ENCODE data around the gene VSTM4. TPM values are rescaled to one million over a fixed set of nuclear protein-coding genes. Genes with fewer than 3 reads are reported as not detected.

Gene VSTM4
- total and polyA plus RNA-seq, 3 donors from 2014 or later = 25.6 to 35.8 (median 26.0) TPM

- Histone ChIP-seq H3K4me3 (no peak overlapping the region), H3K27ac (no peak overlapping the region), H3K9me3 (no peaks in the 10 kb centered on the region), H3K27me3 (no peaks in the 10 kb centered on the region), H3K36me3 (ENCODE audit: low read depth, missing control alignments) (no peaks in the 10 kb centered on the region), H3K4me1 (peaks cover 6% of the 10 kb centered on the region)
- intact Hi-C loops (cut with DNase I; ENCODE audit: low total_unique reads) = no loop called here
- TF ChIP-seq, protein P1, sequence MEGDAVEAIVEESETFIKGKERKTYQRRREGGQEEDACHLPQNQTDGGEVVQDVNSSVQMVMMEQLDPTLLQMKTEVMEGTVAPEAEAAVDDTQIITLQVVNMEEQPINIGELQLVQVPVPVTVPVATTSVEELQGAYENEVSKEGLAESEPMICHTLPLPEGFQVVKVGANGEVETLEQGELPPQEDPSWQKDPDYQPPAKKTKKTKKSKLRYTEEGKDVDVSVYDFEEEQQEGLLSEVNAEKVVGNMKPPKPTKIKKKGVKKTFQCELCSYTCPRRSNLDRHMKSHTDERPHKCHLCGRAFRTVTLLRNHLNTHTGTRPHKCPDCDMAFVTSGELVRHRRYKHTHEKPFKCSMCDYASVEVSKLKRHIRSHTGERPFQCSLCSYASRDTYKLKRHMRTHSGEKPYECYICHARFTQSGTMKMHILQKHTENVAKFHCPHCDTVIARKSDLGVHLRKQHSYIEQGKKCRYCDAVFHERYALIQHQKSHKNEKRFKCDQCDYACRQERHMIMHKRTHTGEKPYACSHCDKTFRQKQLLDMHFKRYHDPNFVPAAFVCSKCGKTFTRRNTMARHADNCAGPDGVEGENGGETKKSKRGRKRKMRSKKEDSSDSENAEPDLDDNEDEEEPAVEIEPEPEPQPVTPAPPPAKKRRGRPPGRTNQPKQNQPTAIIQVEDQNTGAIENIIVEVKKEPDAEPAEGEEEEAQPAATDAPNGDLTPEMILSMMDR (IDR thresholded peaks at IDR 0.05) = no peak
- no peak for TF ChIP-seq POLR2A (IDR thresholded peaks at IDR 0.05)
- WGBS, 2 donors = 48 to 52% methylated on average over 5 to 7 of the region's 7 CpGs
- DNase-seq = peak; percentile 85
These were observed 8.9 kb downstream of the VSTM4 start for GRCh38 chr10:49106451-49106850.

DNA sequence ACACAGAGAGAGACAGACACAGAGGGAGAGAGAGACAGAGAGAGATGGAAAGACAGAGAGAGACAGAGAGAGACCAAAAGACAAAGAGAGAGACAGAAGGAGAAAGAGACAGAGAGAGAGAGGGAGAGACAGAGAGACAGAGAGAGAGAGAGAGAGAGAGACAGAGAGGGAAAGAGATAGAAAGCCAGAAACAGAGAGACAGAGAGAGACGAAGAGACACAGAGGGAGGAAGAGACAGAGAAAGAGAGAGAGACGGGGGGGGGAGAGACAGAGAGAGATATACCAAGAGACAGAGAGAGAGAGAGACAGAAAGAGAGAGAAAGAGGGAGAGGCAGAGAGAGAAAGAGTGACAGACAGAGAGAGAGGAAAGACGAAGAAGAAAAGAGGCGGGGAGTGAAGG is 10.2 kb downstream of the VSTM4 start:
- no peak for DNase-seq
- Histone ChIP-seq H3K36me3 (ENCODE audit: low read depth, missing control alignments) (no peaks in the 10 kb centered on the region), H3K27ac (no peak overlapping the region), H3K27me3 (no peaks in the 10 kb centered on the region), H3K4me3 (no peak overlapping the region), H3K4me1 (peaks cover 5% of the 10 kb centered on the region), H3K9me3 (no peaks in the 10 kb centered on the region)
- TF ChIP-seq, protein P1 (IDR thresholded peaks at IDR 0.05) = no peak
- no peak for TF ChIP-seq POLR2A (IDR thresholded peaks at IDR 0.05)
- 66 to 82% methylated on average over 4 of the region's 4 CpGs for WGBS, 2 donors
- intact Hi-C loops (cut with DNase I; ENCODE audit: low total_unique reads) = no loop called here

DNA sequence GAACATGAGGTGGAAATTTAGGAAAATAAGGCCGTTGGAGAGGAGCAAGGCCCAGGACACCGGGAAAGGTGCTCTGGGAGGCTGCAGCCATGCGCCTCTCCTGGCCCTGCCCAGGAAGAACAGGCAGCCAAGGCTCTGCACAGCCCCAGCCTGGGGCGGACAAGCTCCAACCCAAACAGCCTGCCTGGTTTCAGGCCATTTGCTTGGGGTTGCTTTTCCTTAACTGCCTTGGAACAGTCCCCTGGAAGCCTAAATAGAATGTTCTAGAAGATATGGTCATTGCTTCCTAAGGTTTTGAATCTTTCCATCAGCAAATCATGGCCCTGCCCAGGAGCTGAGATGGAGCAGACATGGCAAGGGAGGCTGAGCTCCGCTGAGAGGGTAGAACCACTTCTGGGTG is 11.0 kb downstream of the VSTM4 start:
- Histone ChIP-seq H3K36me3 (ENCODE audit: low read depth, missing control alignments) (no peaks in the 10 kb centered on the region), H3K4me3 (no peak overlapping the region), H3K27me3 (no peaks in the 10 kb centered on the region), H3K27ac (no peak overlapping the region), H3K4me1 (no peaks in the 10 kb centered on the region), H3K9me3 (no peaks in the 10 kb centered on the region)
- WGBS, 2 donors = 88 to 94% methylated on average over 5 of the region's 5 CpGs
- no peak for TF ChIP-seq POLR2A (IDR thresholded peaks at IDR 0.05)
- TF ChIP-seq, protein P1 (IDR thresholded peaks at IDR 0.05) = no peak
- DNase-seq = no peak
- intact Hi-C loops (cut with DNase I; ENCODE audit: low total_unique reads) = no loop called here

DNA sequence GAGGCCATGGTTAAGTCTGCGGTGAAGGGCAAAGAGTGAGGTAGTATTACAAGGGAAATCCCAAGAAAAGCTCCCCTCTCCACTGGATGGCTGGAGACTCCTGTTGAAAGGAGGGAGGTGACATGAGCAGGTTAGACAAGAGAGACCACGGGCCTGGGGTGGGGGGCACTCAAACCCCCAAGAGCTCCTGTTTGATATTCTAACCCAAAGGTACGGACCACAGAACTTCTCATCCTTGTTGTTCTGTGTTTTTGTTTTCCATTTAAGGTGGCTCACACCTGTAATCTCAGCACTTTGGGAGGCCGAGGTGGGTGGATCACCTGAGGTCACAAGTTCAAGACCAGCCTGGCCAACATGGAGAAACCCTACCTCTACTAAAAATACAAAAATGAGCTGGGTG is 11.6 kb downstream of the VSTM4 start:
- no peak for DNase-seq
- no peaks in the 10 kb centered on the region for H3K27me3 ChIP-seq
- no peak overlapping the region for H3K4me3 ChIP-seq
- H3K4me1 ChIP-seq = no peaks in the 10 kb centered on the region
- no peaks in the 10 kb centered on the region for H3K9me3 ChIP-seq
- intact Hi-C loops (cut with DNase I; ENCODE audit: low total_unique reads) = no loop called here
- no peak for TF ChIP-seq POLR2A (IDR thresholded peaks at IDR 0.05)
- TF ChIP-seq, protein P1 (IDR thresholded peaks at IDR 0.05) = no peak
- H3K36me3 ChIP-seq (ENCODE audit: low read depth, missing control alignments) = no peaks in the 10 kb centered on the region
- 88 to 89% methylated on average over 4 of the region's 4 CpGs for WGBS, 2 donors
- no peak overlapping the region for H3K27ac ChIP-seq

DNA sequence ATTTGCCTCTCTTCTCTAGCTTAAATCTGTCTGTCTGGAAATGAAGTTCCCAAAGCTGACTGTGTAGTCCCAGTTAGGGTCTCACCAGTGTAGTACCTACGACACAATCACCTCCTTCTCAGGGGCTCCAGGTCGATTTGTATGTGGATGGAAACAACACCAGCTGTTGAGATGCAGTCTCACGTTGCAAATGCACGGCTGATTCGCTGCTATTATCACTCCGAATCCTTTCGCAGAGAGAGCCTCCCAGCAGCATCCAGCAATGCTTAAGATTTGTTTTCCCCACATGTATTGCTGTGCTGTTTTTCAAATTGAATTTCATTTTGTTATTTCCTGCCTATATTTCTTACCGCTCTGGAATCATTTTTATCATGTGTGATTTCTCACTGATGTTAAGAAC is 16.3 kb downstream of the VSTM4 start:
- no peak for DNase-seq
- no peak overlapping the region for H3K4me3 ChIP-seq
- no peak overlapping the region for H3K27ac ChIP-seq
- TF ChIP-seq, protein P1 (IDR thresholded peaks at IDR 0.05) = no peak
- no peak for TF ChIP-seq POLR2A (IDR thresholded peaks at IDR 0.05)
- no peaks in the 10 kb centered on the region for H3K4me1 ChIP-seq
- intact Hi-C loops (cut with DNase I; ENCODE audit: low total_unique reads) = no loop called here
- H3K36me3 ChIP-seq (ENCODE audit: low read depth, missing control alignments) = no peaks in the 10 kb centered on the region
- WGBS, 2 donors = 91 to 94% methylated on average over 8 of the region's 8 CpGs
- no peaks in the 10 kb centered on the region for H3K9me3 ChIP-seq
- no peaks in the 10 kb centered on the region for H3K27me3 ChIP-seq

Measured in testis (tissue), 3 donors.